HG03280 (cell line): ENCODE data around the gene CASP12.
"Not testable (repeated sequence)": the region's sequence is repeated elsewhere in the genome, so short reads cannot be mapped to it uniquely, and the experiment has no call there.

Source experiments
- ATAC-seq: cut with Tn5 transposase; IDR thresholded peaks from one replicate; pipeline ENCODE4 v1.9.1; 2021; ENCODE audit warnings: mild to moderate bottlenecking, moderate library complexity; ENCODE audit not compliant: unreplicated experiment

CASP12 gene

DNA sequence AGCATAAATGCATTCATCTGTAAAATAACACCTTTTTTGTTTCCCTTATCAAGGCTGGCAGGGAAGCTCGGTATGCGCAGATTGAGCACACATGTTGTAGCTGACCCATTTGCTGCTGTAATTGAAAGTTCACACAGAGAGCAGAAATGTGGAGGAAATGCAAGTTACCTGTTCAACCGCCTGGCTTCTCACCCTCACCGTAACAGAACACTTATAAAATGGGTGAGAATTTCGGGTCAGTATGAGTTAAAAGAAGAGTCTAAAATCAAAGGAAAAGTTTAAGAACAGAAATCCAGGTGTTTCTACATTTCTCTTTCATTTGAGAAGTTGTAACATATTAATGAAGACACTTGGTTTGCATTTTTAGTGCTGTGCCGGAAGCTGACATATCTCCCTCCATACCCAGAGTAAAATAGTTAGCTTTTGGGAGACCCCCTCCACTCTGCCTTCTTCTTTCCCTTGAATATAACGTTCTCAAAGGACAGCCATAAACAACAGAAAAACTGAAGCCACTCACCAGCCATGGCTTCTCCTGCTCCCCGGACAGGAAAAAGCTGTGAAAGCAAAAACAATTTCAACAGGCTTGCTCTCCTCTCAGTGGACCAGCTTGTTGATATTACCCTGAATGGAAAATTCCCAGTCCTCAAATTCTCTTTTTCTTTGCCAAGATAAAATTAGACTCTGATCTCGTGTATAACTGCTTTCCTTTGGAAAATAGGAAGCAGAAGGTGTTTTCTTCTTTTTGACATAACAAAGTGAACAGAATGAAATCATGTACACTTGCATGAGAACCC is at the start of gene CASP12:
TSS of gene CASP12 (minus strand) at position 570 of the 794 bp plus-strand sequence.
- no peak for ATAC-seq

GRCh38 chr11:104946907-104947306 is 48.6 kb upstream of the CASP12 start:
- ATAC-seq = peak; percentile 91

DNA sequence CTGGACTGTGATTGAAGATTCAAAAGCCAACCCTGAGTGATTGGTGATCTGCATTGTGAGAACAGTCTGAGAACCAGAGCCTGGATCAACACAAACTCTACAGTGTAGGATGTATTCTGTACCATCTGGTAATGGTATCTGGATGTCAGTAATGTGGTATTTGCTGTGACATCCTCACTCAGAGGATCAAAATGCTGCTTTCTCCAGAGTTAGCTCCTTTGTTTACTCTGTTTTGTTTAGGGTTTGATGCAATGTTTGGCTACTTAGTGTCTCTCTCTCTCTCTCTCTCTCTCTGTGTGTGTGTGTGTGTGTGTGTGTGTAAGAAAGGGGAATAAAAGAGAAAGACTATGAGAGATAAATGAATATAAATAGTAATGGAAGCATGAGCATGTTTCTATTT is 45.8 kb upstream of the CASP12 start:
- no peak for ATAC-seq

DNA sequence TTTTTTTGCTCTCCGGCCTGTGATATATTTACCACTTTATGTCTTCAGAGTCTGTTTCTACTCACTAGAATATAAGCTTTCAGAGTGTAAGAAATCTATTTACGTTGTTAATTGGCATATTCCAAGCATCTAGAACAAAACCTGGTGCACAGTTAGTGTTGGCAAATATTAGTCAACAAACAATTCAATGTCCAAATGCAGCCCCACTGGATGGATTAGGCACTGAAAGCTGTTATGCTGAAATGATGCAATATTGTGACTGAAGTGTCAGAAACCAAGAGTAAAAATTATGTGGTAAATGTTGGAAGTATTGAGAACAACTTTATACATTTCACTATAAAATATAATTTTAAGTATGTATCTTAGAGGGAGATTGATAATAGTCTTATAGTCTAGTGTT is 45.3 kb upstream of the CASP12 start:
- no peak for ATAC-seq

GRCh38 chr11:104934594-104934993 is 36.3 kb upstream of the CASP12 start:
- ATAC-seq = no peak

DNA sequence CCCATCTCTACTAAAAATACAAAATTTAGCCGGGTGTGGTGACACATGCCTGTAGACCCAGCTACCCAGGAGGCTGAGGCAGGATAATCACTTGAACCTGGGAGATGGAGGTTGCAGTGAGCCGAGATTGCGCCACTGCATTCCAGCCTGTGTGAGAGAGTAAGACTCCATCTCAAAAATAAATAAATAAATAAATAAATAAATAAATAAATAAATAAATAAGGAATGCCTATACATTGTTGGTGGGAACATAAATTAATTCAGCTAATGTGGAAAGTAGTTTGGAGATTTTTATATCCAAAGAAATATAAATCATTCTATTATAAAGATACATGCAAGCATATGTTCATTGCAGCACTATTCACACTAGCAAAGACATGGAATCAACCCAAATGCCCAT is 35.8 kb upstream of the CASP12 start:
- not testable (repeated sequence) for ATAC-seq

DNA sequence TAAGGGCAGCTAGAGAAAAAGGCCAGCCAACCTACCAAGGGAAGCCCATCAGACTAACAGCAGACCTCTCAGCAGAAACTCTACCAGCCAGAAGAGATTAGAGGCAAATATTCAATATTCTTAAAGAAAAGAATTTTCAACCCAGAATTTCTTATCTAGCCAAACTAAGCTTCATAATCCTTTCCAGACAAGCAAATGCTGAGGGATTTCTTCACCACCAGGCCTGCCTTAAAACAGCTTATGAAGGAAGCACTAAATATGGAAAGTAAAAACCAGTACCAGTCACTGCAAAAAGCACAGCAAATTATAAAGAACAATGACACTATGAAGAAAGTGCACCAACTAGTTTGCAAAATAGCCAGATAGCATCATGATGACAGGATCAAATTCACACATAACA is 30.6 kb upstream of the CASP12 start:
- no peak for ATAC-seq

GRCh38 chr11:104926771-104927611 is 28.7 kb upstream of the CASP12 start:
- no peak for ATAC-seq

- no peak for ATAC-seq
Observed at GRCh38 chr11:104925850-104926249, 27.6 kb upstream of the CASP12 start.

DNA sequence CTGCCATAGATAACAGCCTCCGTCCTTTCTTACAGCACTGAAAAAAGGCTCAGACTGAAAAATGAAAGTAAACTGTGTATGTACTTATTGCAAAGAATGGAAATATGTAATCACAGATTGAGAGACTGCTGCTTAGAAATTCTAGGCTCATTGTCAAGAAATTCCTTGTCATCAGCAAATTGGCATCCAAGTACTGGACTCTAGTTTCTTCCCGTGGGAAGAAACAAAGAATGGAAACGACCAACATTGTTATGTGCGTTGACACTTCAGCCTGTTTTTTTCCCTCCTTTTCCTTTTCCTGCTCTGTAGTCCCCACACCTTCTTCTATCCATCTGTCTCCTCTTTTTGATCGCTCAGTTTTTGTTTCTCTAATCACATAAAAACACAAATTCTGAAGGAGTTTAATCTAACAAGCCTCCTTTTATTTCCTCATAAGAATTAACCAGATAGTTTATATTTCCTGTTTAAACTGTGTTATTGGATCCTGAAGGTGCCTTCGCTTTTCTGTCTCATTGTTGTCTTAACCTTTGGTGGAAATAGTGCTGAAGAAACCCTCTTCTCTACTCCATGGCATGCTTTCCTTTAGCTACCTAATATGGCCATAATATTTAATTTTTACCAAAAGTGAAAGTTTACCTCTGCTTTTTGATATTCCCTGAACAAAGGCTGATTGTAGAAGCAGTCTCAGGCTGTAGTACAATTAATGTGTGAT is 20.0 kb upstream of the CASP12 start:
- ATAC-seq = no peak

DNA sequence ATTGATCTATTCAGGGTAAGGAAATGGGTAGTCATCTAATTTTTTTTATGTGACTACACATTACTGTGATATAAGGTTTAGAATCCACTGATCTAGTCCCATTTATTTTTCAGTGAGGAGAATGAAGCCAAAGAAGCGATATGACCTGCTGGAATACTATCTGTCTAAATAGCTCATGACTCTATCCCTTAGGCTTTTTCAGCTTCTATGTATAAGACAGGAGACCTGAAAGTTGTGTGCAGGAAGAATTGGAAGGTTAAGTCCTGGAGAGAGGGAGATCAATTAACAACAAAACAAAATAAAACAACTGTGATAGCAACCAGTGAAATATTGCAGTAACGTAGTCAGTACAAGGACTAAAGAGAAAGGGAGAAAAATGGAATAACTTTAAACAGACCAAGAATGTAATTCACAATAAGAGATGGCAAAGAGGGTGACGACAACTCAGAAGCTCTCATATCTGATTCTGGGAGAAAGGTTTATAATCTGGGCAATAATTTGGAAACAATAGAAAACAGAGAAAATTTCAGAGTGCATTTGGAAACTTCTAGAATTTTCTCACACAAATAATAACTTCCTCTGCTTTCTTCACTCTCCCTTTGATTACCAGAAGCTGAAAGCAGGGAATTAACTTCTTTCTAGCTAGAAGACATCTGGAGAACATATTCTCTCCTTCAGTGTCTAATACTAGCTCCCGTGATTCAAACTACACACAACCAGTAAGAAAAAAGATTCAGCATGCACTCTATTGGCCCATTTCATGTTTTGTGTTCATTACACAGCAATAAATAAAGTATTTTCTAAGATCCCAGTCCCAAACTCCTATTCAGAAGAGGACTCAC is 19.2 kb upstream of the CASP12 start:
- ATAC-seq = no peak

- no peak for ATAC-seq
Observed at GRCh38 chr11:104916442-104916841, 18.2 kb upstream of the CASP12 start.

DNA sequence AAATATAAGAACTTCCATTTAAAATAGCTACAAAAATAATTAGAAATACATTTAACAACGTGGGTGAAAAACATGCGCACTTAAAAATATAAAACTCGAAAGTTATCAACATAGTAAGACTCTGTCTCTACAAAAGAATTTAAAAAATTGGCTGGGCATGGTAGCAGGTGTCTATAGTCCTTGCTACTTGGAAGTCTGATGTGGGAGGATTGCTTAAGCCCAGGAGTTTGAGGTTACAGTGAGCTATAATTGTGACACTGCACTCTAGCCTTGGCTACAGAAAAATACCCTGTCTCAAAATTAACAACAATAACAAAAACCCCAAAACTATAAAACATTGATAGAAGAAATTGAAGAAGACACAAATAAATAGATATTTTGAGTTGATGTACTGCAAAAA is 13.8 kb upstream of the CASP12 start:
- no peak for ATAC-seq

DNA sequence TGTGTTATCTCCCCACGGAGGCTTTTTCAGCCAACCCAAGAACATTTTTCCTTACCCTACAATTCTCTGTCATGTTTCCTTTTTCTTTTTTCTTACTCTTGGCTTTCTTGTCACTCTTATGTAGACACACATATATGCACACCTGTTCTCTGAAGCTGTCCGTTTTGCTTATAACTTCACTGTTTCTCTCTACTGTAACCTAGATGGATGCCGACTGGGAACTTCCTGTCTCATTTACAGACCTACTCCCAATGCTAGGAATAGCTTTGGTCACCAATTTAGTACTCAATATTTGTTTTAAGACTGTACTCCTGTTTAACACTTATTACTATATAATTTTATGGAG is 9.9 kb upstream of the CASP12 start:
- ATAC-seq = no peak

GRCh38 chr11:104907521-104908185 is 9.4 kb upstream of the CASP12 start:
- peak; percentile 58 for ATAC-seq

DNA sequence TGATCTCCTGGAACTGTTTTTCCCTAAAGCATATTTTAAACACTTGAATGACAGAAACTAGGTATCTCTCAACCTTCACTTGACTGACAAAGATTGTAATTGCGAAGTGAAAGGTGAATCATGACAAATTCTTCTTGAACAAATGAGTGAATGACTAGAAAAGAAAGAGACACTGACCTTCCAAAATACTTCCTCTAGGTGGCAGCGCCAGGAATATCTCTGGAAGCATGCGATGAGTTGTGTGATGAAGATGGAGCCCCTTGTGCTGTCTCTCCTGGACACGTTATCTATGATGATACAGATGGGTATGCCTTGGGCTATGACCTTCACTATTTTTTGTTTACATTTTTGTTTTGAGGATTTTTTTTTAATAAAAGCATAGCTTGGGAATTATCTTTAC is 7.0 kb upstream of the CASP12 start:
- ATAC-seq = no peak

DNA sequence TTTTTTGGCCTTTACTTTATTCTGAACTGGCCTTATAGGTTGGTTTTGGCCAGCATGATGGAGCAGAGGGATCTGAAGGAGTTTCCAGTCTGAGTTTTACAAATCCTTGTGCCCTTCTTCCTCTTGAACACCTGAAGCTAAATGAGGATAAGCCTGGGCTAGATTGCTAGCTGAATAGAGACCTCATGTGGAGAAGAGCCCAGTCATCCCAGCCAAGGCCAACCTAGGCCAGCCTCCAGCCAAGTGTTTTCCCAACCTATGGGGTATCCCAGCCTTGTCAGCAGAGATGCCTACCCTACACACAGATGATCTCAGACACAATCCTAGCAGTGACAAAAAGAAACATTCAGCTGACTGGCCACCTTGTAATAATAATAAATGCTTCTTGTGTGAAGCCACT is 966 bp upstream of the CASP12 start:
- ATAC-seq = no peak

DNA sequence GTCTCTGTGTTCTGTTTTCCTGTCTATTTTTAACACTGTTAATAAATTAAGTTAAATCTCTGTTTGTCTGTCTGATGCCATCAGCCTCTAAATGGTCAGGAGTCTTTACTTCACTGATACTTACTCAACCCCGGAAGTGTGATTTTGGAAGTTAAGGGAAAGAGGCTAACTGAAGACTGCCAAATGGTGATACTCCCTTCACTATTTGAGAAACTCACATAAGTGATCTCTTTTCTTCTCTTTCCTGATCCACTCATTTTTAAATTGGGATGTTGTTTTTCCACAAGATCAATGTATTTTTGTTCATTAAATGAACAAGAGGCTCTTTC is 389 bp upstream of the CASP12 start:
- no peak for ATAC-seq

GRCh38 chr11:104895634-104896033 is 2.6 kb downstream of the CASP12 start:
- no peak for ATAC-seq

GRCh38 chr11:104893876-104894275 is 4.4 kb downstream of the CASP12 start:
- ATAC-seq = no peak
